Limb (tissue), 2 donors: Measurements from ENCODE around the gene ZCCHC14.
"Not testable (repeated sequence)": the region's sequence is repeated elsewhere in the genome, so short reads cannot be mapped to it uniquely, and the experiment has no call there.

ENCODE experiments used
- DNase-seq, 2 donors: peaks; one replicate each; pipeline ENCODE4 v3.0.0-alpha.2; 2016; ENCODE audit errors: extremely low spot score in 2 of 2

ZCCHC14 gene

DNA sequence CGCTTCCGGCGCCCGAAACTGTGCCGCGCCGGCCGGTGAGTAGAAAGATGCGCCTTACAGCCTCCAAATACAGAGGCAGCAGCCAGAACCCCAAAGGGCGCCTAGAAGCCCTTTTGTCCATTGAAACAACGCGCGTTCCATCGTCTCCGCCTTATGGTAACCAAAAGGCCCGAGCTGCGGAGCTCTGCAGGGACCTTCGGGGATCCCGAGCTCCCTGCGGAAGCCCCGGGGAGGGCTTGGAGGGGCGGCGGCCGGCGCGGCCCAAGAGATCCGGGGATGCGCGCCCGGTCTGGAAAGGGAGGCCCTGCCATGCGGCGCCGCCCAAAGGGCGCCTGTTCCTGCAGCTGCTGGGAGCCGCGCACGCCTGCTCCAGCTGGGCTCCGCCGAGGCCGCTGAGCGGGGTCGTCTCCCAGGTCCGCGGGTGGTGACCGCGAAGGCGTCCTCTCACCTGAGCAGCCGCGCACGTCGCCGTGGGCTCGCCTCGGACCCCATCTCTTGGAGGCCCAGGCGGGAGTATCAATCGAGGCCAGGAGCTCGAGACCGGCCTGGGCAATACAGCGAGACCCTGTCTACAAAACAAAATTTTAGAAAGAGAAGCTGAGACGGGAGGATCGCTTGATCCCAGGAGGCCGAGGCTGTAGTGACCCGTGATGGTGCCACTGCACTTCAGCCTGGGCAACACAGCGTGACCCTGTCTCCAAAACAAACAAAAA lies 108.5 kb downstream of the ZCCHC14 start:
- DNase-seq, result no peak

DNA sequence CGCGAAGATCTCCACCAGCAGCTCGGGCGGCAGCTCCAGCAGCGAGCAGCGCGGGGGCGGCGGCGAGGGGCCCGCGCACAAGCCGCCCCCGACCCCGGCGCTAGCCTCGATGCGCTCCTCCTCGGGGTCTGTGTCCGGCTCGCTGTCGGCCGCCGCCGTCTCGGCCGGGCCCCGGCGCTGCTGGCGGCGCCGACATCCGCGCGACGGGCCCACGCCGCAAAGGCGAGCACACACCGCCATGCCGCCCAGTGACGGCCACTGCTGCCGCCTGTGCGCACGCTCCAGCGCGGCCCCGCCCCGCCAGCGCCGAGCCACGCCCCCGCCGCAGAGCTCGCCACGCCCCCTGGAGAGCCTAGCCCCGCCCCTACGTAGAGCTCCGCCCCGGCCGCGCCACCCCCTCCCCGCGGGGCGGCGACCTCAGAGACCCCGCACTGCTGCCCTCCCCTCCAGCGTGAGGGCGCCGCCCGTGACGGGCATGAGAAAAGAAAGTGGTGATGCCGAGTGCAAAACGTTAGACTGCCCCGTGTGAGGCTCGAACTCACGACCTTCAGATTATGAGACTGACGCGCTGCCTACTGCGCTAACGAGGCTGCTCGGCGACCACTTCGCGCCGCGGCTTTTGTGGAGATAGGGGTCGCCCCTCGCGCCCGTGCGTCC lies 109.2 kb downstream of the ZCCHC14 start, which contains the start of gene FBXO31:
Gene FBXO31 (minus strand): TSS at position 272 of the 657 bp plus-strand sequence. CDS start 32 bp downstream, at position 240.
- DNase-seq, result peak; percentile 92 to 97

DNA sequence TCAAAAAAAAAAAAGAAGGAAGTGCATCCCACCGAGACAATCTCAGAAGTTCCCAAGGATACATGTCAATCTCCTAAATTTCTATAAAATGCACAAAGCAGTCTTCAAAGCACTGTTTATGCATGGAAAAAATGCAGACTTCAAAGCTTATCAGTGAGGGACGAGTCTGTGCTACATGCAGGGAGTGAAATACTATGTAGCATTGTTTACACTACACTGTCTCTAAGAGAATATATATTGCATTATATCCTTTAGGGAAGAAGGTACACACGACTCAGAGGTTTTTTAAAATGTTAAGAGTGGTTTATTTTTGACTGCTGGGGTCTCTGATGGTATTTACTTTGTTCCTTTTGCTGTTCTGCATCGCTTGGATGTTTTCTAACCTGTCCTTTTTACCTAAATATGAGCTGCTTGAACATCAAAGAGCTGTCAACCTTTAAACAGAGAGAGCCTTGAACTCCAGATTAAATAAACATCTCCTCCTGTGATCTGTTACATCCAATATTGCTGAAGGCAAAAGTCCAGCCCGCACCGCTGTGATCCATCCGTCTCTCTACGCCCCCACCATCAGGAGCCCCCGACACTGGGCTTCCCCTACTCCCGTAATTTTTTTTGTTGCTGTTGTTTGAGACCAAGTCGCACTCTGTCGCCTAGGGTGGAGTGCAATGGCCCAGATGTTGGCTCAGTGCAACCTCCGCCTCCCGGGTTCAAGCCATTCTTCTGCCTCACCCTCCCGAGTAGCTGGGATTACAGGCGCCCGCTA lies 110.6 kb downstream of the ZCCHC14 start:
- DNase-seq, result peak in 1 of 2 donors; percentile 34

- DNase-seq, result no peak
These were observed 111.9 kb downstream of the ZCCHC14 start for GRCh38 chr16:87380881-87381280.

DNA sequence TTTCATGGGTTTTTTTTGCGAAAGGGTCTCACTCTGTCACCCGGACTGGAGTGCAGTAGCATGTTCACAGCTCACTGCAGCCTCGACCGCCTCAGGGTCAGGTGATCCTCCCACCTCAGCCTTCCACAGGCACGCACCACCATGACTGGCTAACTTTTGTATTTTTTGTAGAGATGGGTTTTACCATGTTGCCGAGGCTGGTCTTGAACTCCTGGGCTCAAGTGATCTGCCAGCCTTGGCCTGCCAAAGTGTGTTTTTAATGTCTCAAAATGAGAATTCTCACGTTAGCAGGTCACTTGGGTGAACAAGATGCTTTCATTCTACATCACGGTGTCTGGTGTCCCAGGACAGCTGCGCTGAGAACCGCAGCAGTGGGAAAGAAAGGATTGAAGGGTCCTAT lies 112.4 kb downstream of the ZCCHC14 start:
- DNase-seq, result no peak

- not testable (repeated sequence) for DNase-seq
These were observed 113.5 kb downstream of the ZCCHC14 start for GRCh38 chr16:87379312-87379752.

GRCh38 chr16:87376660-87377059 lies 116.2 kb downstream of the ZCCHC14 start:
- no peak for DNase-seq

GRCh38 chr16:87375426-87376135 lies 117.2 kb downstream of the ZCCHC14 start:
- no peak for DNase-seq

DNA sequence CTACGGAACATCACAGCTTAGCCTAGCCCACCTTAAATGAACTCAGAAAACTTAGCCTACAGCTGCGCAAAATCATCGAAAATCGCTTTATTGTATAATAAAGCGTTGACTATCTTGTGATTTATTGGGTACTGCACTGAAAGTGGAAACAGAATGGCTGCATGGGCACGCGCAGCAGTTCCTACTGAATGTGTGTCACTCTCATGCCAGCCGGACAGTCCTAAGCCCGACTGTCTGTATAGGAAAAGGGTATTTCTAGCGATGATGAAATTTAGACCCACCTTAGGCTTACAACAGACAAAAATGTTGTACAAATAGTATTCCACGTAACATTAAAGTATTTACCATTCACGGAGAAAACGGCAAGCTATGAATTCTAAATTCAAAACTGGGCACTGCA lies 118.5 kb downstream of the ZCCHC14 start:
- no peak for DNase-seq

DNA sequence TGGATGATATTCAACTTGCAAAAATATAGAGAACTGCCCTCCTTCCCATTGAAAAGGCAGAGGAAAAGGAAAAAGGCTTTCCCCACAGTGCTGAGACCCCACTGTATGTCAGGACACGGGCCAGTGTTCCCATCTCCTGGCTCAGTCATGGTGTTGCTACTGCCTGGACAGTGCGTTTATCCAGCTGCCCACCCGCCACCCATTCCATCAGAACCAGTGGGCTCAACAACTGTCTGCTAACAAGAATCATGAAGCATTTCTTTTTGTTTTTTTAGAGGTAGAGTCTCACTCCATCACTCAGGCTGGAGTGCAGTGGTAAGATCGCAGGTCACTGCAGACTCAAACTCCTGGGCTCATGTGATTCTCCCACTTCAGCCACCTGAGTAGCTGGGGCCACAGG lies 120.5 kb downstream of the ZCCHC14 start:
- DNase-seq, result no peak

DNA sequence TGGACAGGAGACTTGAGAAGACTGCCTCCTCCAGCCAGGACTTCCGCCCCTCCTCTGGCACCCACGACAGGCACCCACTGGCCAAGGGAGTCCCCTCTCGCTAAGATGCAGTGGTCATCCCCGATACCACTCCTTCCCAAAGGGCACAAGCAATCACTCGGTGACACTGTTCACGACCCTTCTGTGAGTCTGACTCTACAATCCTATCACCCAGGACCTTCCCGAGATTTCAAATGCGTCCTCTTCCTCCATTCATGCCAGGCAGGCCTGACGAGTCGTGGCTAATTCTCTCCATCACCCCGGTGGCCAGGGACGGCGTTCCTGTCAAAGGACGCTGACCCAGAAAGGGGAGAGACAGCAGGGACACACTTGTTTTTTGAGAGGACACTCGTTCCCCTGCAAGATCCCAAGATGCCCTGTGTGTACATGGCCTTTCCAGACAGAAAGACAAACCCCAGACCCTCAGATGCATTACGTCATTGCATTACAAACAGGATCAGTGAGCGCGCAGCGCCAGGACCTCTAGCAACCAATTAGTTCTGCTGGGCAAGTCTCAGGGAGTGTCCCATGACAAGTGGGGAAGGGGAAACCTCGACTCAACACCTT lies 121.5 kb downstream of the ZCCHC14 start:
- no peak for DNase-seq

- no peak for DNase-seq
These were observed 122.8 kb downstream of the ZCCHC14 start for GRCh38 chr16:87369796-87370719.

GRCh38 chr16:87369117-87369765 lies 123.6 kb downstream of the ZCCHC14 start:
- DNase-seq, result no peak

DNA sequence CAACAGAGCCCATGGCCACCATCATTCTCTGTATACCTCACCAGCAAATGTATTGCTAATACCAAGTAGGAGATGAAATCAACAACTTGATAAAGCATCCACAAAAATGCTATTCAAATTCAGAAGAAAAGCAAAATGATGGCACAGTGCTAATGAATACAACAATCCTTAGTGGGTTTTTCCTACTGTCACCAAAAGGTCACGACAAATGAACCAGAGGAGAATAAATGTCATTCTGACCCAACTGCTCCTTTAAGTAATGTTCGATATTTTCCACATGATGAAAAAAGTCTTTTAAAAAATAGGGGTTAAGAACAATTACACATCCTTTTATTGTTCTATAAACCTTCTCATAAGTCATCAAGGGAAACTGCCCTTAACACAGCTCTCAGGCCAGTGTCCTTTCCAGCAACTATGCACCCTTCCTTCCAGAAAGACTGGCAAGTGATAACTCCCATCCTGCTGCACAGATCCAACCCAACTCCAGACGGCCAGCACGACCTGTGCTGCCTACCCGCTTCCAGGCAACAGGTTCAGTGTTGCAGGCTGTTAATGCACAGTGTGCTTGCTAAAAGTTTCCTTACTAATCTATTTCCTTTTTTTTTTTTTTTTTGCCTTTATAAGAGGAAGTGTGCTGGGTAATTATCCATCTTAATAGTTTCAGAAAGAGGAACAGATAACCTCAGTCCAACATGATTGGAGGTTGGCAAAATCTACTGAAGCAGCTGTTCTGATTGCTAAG lies 124.6 kb downstream of the ZCCHC14 start:
- no peak for DNase-seq

- DNase-seq, result no peak
These were observed 125.3 kb downstream of the ZCCHC14 start for GRCh38 chr16:87367529-87367928.

DNA sequence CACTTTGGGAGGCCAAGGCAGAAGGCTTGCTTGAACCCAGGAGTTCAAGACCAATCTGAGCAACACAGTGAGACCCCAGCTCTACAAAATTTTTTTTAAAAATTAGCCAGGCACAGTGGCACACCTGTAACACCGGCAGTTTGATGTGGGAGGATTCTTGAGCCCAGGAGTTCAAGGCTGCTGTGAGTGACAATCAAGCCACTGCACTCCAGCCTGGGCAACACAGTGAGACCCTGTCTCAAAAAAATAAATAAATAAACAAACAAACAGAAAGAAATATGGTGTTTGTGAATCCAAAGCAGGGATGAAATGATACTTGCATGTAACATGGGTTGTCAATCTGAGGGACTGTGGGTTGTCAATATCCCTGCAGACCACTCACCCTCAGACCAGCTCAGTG lies 125.9 kb downstream of the ZCCHC14 start:
- no peak for DNase-seq

DNA sequence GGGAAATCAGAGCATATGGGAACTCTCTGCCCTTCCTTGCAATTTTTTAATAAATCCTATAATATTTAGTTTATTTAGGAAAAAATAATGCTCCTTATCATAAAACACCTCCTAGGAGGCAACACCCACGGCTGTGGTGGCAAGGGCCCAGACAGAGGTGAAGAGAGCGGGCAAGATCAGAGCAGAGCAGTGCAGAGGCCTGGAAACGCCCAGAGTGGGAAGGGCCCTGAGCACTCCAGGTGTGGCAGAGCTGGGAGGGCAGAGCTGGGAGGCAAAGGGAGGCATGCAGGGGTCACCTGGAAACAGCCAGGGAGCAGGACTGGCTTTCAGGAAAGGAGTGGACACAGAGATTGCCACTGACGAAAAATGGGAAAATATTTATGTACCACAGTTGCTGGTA lies 126.5 kb downstream of the ZCCHC14 start:
- DNase-seq, result no peak

GRCh38 chr16:87365021-87365713 lies 127.7 kb downstream of the ZCCHC14 start:
- no peak for DNase-seq
